H1 (cell line): ENCODE results near the gene SULF2. TPM values are rescaled to one million over a fixed set of nuclear protein-coding genes. Genes with fewer than 3 reads are reported as not detected.

Experiments used
- CTCF ChIA-PET: fragments of 300-600 bp; sonication (Branson Sonifier 250); formaldehyde crosslinking; loops from one replicate; lab custom pipeline; 2021; ENCODE audit not compliant: partially characterized antibody; lab: Charles Lee
- POLR2A ChIA-PET: fragments of 300-600 bp; sonication (Branson Sonifier 250); formaldehyde crosslinking; loops from one replicate; lab custom pipeline; 2021; ENCODE audit warnings: inconsistent platforms; ENCODE audit not compliant: partially characterized antibody; lab: Charles Lee
- DNase-seq, 2 experiments: peaks; one replicate each; pipeline versions ENCODE4 v3.0.0 to v3.0.0-alpha.2; 2010 to 2022; ENCODE audit warnings: low spot score in 2 of 2, low read depth in 1 of 2, mixed read lengths in 1 of 2
- FAIRE-seq: peaks from 2 replicates; lab custom pipeline; 2011; peaks lifted over from hg19 to GRCh38; lab: Jason Lieb, UNC
- H2AFZ ChIP-seq: 2 replicates; pipeline ENCODE4 v1.8.1; 2012; ENCODE audit warnings: low read length, inconsistent platforms
- H2AK5ac ChIP-seq: 2 replicates; pipeline ENCODE4 v1.6.1; 2013; ENCODE audit warnings: low read depth, low read length
- H2BK120ac ChIP-seq: replicated peaks from 2 replicates; pipeline ENCODE3; 2013; ENCODE audit warnings: low read depth, low read length, inconsistent platforms
- H2BK12ac ChIP-seq: 2 replicates; pipeline ENCODE4 v1.6.1; 2013; ENCODE audit warnings: low read depth, low read length
- H2BK15ac ChIP-seq: 2 replicates; pipeline ENCODE4 v1.6.1; 2013; ENCODE audit warnings: low read length
- H2BK20ac ChIP-seq: 2 replicates; pipeline ENCODE4 v1.6.1; 2013; ENCODE audit warnings: low read length
- H2BK5ac ChIP-seq: 2 replicates; pipeline ENCODE4 v1.6.1; 2013; ENCODE audit warnings: low read depth, low read length
- H3K14ac ChIP-seq: 2 replicates; pipeline ENCODE4 v1.6.1; 2013; ENCODE audit warnings: inconsistent platforms; ENCODE audit not compliant: insufficient read length
- H3K18ac ChIP-seq: 2 replicates; pipeline ENCODE4 v1.6.1; 2013; ENCODE audit warnings: low read length; ENCODE audit errors: extremely low read depth
- H3K23ac ChIP-seq: 2 replicates; pipeline ENCODE4 v1.6.1; 2013; ENCODE audit warnings: inconsistent platforms; ENCODE audit not compliant: insufficient read length
- H3K23me2 ChIP-seq: 2 replicates; pipeline ENCODE4 v1.6.1; 2013; ENCODE audit warnings: low read depth, low read length
- H3K27ac ChIP-seq: 2 replicates; pipeline ENCODE4 v1.6.1; 2011; ENCODE audit warnings: low read depth, low read length, inconsistent platforms
- H3K27me3 ChIP-seq, 4 experiments: replicated peaks in 1 of 4; 1 replicate in 1 of 4; 2 replicates in 3 of 4; pipeline versions ENCODE4 v1.6.1 to v1.8.1; 2011 to 2013; ENCODE audit warnings: low read length in 3 of 4, mild to moderate bottlenecking in 3 of 4, inconsistent platforms in 2 of 4, mixed read lengths in 2 of 4, moderate library complexity in 1 of 4; ENCODE audit not compliant: control insufficient read depth in 3 of 4, insufficient read depth in 3 of 4; ENCODE audit errors: extremely low read depth in 1 of 4
- H3K36me3 ChIP-seq, 4 experiments: 2 replicates each; pipeline versions ENCODE4 v1.6.1 to v1.8.1; 2011 to 2013; ENCODE audit warnings: mild to moderate bottlenecking in 4 of 4, low read length in 3 of 4, moderate library complexity in 2 of 4, control low read depth in 1 of 4, inconsistent platforms in 1 of 4; ENCODE audit not compliant: insufficient read depth in 4 of 4, control insufficient read depth in 2 of 4
- H3K4ac ChIP-seq: replicated peaks from 2 replicates; pipeline ENCODE3; 2013; ENCODE audit warnings: low read length, low read depth, mixed read lengths, inconsistent platforms; ENCODE audit not compliant: insufficient read length
- H3K4me1 ChIP-seq, 4 experiments: replicated peaks in 1 of 4; 1 replicate in 1 of 4; 2 replicates in 3 of 4; pipeline versions ENCODE4 v1.6.1 to v1.8.1; 2011 to 2013; ENCODE audit warnings: low read length in 3 of 4, inconsistent platforms in 2 of 4, mixed read lengths in 1 of 4; ENCODE audit not compliant: insufficient read depth in 4 of 4, control insufficient read depth in 3 of 4
- H3K4me2 ChIP-seq, 2 experiments: 2 replicates each; pipeline versions ENCODE4 v1.6.1 to v1.8.1; 2011 to 2013; ENCODE audit warnings: low read depth in 2 of 2, low read length in 2 of 2, control low read depth in 1 of 2, inconsistent platforms in 1 of 2, mild to moderate bottlenecking in 1 of 2; ENCODE audit not compliant: insufficient read depth in 1 of 2
- H3K4me3 ChIP-seq, 4 experiments: fragments of 200-600, 300-600 bp in 1 of 4; sonication (generic), shearing (Covaris generic), sonication (Bioruptor Twin) in 1 of 4; 2 replicates each; pipeline versions ENCODE4 v1.5.1 to v1.8.1; 2011 to 2016; ENCODE audit warnings: low read length in 4 of 4, low read depth in 3 of 4, control low read depth in 2 of 4, inconsistent platforms in 2 of 4, mild to moderate bottlenecking in 2 of 4, mixed read lengths in 1 of 4, moderate library complexity in 1 of 4; ENCODE audit not compliant: insufficient read depth in 2 of 4; ENCODE audit errors: extremely low read depth in 1 of 4
- H3K56ac ChIP-seq: replicated peaks from 2 replicates; pipeline ENCODE3; 2013; ENCODE audit warnings: low read depth, mild to moderate bottlenecking, mixed read lengths, low read length, inconsistent platforms; ENCODE audit not compliant: insufficient read length
- H3K79me1 ChIP-seq: 2 replicates; pipeline ENCODE4 v1.6.1; 2013; ENCODE audit warnings: low read depth, low read length, control low read depth
- H3K79me2 ChIP-seq, 2 experiments: 2 replicates each; pipeline versions ENCODE4 v1.6.1 to v1.8.1; 2012 to 2013; ENCODE audit warnings: low read length in 2 of 2, mild to moderate bottlenecking in 2 of 2, inconsistent platforms in 1 of 2; ENCODE audit not compliant: insufficient read depth in 2 of 2, control insufficient read depth in 1 of 2
- H3K9ac ChIP-seq, 4 experiments: replicated peaks in 1 of 4; 1 replicate in 1 of 4; 2 replicates in 3 of 4; pipeline versions ENCODE4 v1.6.1 to v1.8.1; 2011 to 2013; ENCODE audit warnings: low read depth in 3 of 4, low read length in 3 of 4, control low read depth in 2 of 4, mild to moderate bottlenecking in 2 of 4, moderate library complexity in 2 of 4, inconsistent platforms in 1 of 4; ENCODE audit errors: extremely low read depth in 1 of 4
- H3K9me3 ChIP-seq, 2 experiments: 2 replicates each; pipeline versions ENCODE4 v1.6.1 to v1.8.1; 2012 to 2013; ENCODE audit warnings: mild to moderate bottlenecking in 2 of 2, moderate library complexity in 2 of 2, control low read depth in 1 of 2, inconsistent platforms in 1 of 2, low read depth in 1 of 2, low read length in 1 of 2, mixed read lengths in 1 of 2; ENCODE audit not compliant: insufficient read depth in 2 of 2
- H4K20me1 ChIP-seq, 2 experiments: replicated peaks in 1 of 2; 2 replicates each; pipeline versions ENCODE3 to v1.8.1; 2011 to 2013; ENCODE audit warnings: inconsistent platforms in 2 of 2, low read length in 2 of 2, mild to moderate bottlenecking in 1 of 2; ENCODE audit not compliant: insufficient read depth in 2 of 2, control insufficient read depth in 1 of 2
- H4K5ac ChIP-seq: 2 replicates; pipeline ENCODE4 v1.6.1; 2013; ENCODE audit warnings: low read length, low read depth, mixed read lengths, inconsistent platforms; ENCODE audit not compliant: insufficient read length
- H4K8ac ChIP-seq: 2 replicates; pipeline ENCODE4 v1.8.0; 2013; ENCODE audit warnings: mild to moderate bottlenecking, moderate library complexity, low read length, inconsistent platforms; ENCODE audit not compliant: insufficient read depth; ENCODE audit errors: extremely low read depth
- H4K91ac ChIP-seq: replicated peaks from 2 replicates; pipeline ENCODE3; 2013; ENCODE audit warnings: low read length, mixed read lengths, inconsistent platforms; ENCODE audit not compliant: insufficient read length
- SIN3A ChIP-seq, 2 experiments: IDR thresholded peaks in 1 of 2; conservative IDR thresholded peaks in 1 of 2; 2 replicates each; pipeline ENCODE4 v1.6.1; 2011 to 2012; ENCODE audit warnings: low read length in 2 of 2, improper control_type of control experiment in 1 of 2, low read depth in 1 of 2, mild to moderate bottlenecking in 1 of 2
- WGBS, 2 experiments: shearing (Covaris generic) in 1 of 2; methylation state at CpG; one replicate each; pipeline versions ENCODE4 v1.1.6 to v1.1.7; 2013 to 2015; ENCODE audit warnings: low lambda C conversion rate in 2 of 2, mixed read lengths in 2 of 2, inconsistent platforms in 1 of 2, low coverage in 1 of 2, missing lambda C conversion rate in 1 of 2; ENCODE audit not compliant: insufficient replicate concordance in 2 of 2, insufficient coverage in 1 of 2, insufficient read length in 1 of 2; ENCODE audit errors: extremely low coverage in 1 of 2, missing lambda C conversion rate in 1 of 2; 5-methylcytosine and 5-hydroxymethylcytosine counted together
- polyA plus RNA-seq, 7 experiments: library from polyadenylated mRNA; depleted of rRNA in 3 of 7; stranded (reverse) in 5 of 7; unstranded in 2 of 7; fragments of >200 nt in 5 of 7; fragments of 200-250 nt in 2 of 7; gene quantifications; 1 replicate in 5 of 7; 2 replicates in 1 of 7; 4 replicates in 1 of 7; pipeline versions ENCODE4 v1.2.1 to v1.2.3, GENCODE V29; 2011 to 2013; ENCODE audit warnings: missing spikeins in 2 of 7, mixed read lengths in 2 of 7
- total RNA-seq: library from RNA; stranded (reverse); fragmentation: NEBNext Ultra II Directional; extraction: Animal tissue kit (Norgen Biotek cat#: 25700); gene quantifications from 2 replicates; pipeline ENCODE4 v1.2.1, GENCODE V29; 2021

The SULF2 gene
- total and polyA plus RNA-seq, 2 of the 8 experiments (the other 6 are each of a cell fraction or from before 2014, with no cell fraction given): 15.7 to 28.2 TPM

DNA sequence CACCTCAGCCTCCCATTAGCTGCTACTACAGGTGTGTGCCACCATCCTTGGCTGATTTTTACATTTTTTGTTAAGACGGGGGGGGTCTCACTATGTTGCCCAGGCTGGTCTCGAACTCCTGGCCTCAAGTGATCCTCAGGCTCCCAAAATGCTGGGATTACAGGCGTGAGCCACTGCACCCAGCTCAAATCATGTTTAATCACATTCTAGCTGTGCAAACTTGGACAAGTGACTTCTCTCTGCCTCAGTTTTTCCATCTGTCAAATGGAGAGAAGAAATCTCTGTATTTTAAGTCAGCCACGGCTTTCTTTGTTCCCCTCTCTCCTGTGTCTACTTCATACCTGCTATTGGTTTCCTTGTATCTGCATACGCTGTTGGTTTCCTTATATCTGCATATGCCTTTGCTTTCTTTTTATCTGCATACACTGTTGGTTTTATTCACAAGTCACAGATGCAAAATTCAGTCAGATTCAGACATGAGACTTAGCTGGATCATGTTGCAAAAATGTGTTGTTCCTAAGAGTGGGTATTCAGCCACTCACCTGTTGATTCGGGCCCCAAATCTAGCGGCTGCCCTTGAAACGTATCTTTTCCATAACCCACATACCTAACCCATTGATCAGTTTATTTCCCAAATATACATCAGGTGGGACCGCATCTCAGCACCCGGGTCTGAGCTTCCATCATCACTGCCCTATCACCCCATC, 30.2 kb downstream of the SULF2 start:
- H2BK12ac ChIP-seq: no peak overlapping the region
- no peaks in the 10 kb centered on the region for H3K9me3 ChIP-seq
- ChIA-PET POLR2A (no interaction called here), CTCF (interaction anchor here (0.7 kb wide), 2 partner anchors 107 to 119 kb away, joined by 3 to 4 read pairs; no protein-coding TSS in a partner anchor)
- H2BK5ac ChIP-seq: no peak overlapping the region
- H2AFZ ChIP-seq: no peak overlapping the region
- H4K5ac ChIP-seq: no peak overlapping the region
- no peak overlapping the region for H4K91ac ChIP-seq
- no peak overlapping the region for H2BK15ac ChIP-seq
- TF ChIP-seq SIN3A (conservative IDR thresholded peaks at IDR 0.05 in 1 of 2, IDR thresholded peaks at IDR 0.05 in 1 of 2; ENCODE audit: low read depth in 1 of 2, low read length in 2 of 2): no peak
- no peak overlapping the region for H3K4me3 ChIP-seq
- H3K27me3 ChIP-seq: no peaks in the 10 kb centered on the region
- WGBS, 2 experiments: 89% methylated on average over 9 of the region's 10 CpGs; no CpG with 5 or more reads in 1 of the 2 experiments
- no peaks in the 10 kb centered on the region for H3K79me2 ChIP-seq
- no peak overlapping the region for H3K27ac ChIP-seq
- no peaks in the 10 kb centered on the region for H4K20me1 ChIP-seq
- H3K14ac ChIP-seq: no peak overlapping the region
- FAIRE-seq: no peak
- no peak for DNase-seq
- H3K23ac ChIP-seq: no peak overlapping the region
- no peak overlapping the region for H3K9ac ChIP-seq
- no peak overlapping the region for H3K4ac ChIP-seq
- H3K56ac ChIP-seq: no peak overlapping the region
- no peaks in the 10 kb centered on the region for H3K79me1 ChIP-seq
- no peaks in the 10 kb centered on the region for H3K23me2 ChIP-seq
- peaks cover 0 to 20% (median 6%) of the 10 kb centered on the region in 4 experiments; a peak in 5 of 7 replicates for H3K4me1 ChIP-seq
- H2AK5ac ChIP-seq: no peak overlapping the region
- H2BK120ac ChIP-seq: no peak overlapping the region
- H3K36me3 ChIP-seq: no peaks in the 10 kb centered on the region
- H3K18ac ChIP-seq: no peak overlapping the region
- no peak overlapping the region for H3K4me2 ChIP-seq
- H4K8ac ChIP-seq: no peak overlapping the region
- H2BK20ac ChIP-seq: no peak overlapping the region
